ENCODE results near the gene SLC24A2.

Gene SLC24A2

GRCh38 chr9:19754921-19755320 lies 33.9 kb downstream of the SLC24A2 start:
- no peak for DNase-seq

- no peak for DNase-seq
Measured at GRCh38 chr9:19748278-19749126, 40.3 kb downstream of the SLC24A2 start.

GRCh38 chr9:19746223-19746622 lies 42.6 kb downstream of the SLC24A2 start:
- DNase-seq: no peak

GRCh38 chr9:19741178-19741577 lies 47.7 kb downstream of the SLC24A2 start:
- DNase-seq: no peak

All from stimulated activated CD4-positive, alpha-beta T cell treated with anti-CD3 and anti-CD28 coated beads, Interleukin-2, amount 100 ng/mL, for 48 hours (primary cell).